Measurements from ENCODE around the gene ZGPAT. TPM values are rescaled to one million over a fixed set of nuclear protein-coding genes. Genes with fewer than 3 reads are reported as not detected.
A peak's percentile ranks its signal among the peaks of the same experiment; 100 is the strongest.

Gene ZGPAT
- total and polyA plus RNA-seq, 2 of the 13 experiments (the other 11 are each of a cell fraction or from before 2014, with no cell fraction given): 23.0 to 41.9 TPM

DNA sequence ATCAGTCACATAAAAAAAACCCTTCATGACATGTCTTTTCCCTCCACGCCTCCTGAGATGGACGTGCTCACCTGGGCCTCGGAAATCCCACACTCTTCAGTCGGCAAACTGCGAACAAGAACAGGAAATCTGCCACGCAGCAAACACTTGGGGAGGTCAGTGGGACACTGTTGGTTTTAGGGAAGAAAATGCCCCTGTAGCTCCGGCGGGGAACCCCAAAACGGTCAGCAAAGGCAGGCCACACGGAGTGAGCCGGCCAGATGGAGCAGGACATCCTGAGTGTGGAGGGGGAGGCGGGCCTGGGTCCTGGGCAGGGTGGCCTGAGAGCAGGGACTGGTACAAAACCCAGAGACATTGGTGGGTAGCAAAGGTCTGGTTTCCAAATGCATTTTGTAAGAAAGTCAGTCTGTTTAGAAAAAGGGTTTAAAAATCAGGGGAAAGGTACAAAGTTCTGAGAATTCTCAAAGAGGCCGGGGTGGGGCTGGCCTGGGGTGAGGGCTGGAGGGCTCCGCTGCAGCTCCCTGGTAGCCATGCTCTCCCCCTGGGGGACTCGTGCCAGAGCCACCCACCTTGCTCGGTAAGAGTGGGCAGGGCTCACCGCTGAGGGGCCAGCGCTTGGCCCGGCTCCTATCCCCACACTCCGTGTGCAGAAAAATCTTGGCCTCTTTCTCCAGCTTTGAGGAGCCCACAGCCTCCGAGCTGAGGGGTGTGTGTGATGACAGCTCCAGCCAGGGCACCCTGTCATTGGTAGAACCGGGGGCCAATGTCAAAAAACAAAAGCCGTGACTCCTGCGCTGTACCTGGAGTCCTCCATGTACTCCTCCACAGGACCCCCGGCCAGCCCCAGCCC lies 37.0 kb downstream of the ZGPAT start (continued):
- TF ChIP-seq, protein P1, sequence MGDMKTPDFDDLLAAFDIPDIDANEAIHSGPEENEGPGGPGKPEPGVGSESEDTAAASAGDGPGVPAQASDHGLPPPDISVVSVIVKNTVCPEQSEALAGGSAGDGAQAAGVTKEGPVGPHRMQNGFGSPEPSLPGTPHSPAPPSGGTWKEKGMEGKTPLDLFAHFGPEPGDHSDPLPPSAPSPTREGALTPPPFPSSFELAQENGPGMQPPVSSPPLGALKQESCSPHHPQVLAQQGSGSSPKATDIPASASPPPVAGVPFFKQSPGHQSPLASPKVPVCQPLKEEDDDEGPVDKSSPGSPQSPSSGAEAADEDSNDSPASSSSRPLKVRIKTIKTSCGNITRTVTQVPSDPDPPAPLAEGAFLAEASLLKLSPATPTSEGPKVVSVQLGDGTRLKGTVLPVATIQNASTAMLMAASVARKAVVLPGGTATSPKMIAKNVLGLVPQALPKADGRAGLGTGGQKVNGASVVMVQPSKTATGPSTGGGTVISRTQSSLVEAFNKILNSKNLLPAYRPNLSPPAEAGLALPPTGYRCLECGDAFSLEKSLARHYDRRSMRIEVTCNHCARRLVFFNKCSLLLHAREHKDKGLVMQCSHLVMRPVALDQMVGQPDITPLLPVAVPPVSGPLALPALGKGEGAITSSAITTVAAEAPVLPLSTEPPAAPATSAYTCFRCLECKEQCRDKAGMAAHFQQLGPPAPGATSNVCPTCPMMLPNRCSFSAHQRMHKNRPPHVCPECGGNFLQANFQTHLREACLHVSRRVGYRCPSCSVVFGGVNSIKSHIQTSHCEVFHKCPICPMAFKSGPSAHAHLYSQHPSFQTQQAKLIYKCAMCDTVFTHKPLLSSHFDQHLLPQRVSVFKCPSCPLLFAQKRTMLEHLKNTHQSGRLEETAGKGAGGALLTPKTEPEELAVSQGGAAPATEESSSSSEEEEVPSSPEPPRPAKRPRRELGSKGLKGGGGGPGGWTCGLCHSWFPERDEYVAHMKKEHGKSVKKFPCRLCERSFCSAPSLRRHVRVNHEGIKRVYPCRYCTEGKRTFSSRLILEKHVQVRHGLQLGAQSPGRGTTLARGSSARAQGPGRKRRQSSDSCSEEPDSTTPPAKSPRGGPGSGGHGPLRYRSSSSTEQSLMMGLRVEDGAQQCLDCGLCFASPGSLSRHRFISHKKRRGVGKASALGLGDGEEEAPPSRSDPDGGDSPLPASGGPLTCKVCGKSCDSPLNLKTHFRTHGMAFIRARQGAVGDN (CRISPR knock-in tag; IDR thresholded peaks at IDR 0.05): peak; percentile 67
- TF ChIP-seq, protein P2, sequence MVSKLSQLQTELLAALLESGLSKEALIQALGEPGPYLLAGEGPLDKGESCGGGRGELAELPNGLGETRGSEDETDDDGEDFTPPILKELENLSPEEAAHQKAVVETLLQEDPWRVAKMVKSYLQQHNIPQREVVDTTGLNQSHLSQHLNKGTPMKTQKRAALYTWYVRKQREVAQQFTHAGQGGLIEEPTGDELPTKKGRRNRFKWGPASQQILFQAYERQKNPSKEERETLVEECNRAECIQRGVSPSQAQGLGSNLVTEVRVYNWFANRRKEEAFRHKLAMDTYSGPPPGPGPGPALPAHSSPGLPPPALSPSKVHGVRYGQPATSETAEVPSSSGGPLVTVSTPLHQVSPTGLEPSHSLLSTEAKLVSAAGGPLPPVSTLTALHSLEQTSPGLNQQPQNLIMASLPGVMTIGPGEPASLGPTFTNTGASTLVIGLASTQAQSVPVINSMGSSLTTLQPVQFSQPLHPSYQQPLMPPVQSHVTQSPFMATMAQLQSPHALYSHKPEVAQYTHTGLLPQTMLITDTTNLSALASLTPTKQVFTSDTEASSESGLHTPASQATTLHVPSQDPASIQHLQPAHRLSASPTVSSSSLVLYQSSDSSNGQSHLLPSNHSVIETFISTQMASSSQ (IDR thresholded peaks at IDR 0.05; ENCODE audit: low read depth): no peak
- TF ChIP-seq, protein P2 (CRISPR knock-in tag; IDR thresholded peaks at IDR 0.05; ENCODE audit: borderline replicate concordance): peak; percentile 61; the same call in 1 of the 2 replicates
- TF ChIP-seq, protein P3, sequence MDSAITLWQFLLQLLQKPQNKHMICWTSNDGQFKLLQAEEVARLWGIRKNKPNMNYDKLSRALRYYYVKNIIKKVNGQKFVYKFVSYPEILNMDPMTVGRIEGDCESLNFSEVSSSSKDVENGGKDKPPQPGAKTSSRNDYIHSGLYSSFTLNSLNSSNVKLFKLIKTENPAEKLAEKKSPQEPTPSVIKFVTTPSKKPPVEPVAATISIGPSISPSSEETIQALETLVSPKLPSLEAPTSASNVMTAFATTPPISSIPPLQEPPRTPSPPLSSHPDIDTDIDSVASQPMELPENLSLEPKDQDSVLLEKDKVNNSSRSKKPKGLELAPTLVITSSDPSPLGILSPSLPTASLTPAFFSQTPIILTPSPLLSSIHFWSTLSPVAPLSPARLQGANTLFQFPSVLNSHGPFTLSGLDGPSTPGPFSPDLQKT (CRISPR knock-in tag; IDR thresholded peaks at IDR 0.05; ENCODE audit: borderline replicate concordance): no peak
- TF ChIP-seq, protein P4, sequence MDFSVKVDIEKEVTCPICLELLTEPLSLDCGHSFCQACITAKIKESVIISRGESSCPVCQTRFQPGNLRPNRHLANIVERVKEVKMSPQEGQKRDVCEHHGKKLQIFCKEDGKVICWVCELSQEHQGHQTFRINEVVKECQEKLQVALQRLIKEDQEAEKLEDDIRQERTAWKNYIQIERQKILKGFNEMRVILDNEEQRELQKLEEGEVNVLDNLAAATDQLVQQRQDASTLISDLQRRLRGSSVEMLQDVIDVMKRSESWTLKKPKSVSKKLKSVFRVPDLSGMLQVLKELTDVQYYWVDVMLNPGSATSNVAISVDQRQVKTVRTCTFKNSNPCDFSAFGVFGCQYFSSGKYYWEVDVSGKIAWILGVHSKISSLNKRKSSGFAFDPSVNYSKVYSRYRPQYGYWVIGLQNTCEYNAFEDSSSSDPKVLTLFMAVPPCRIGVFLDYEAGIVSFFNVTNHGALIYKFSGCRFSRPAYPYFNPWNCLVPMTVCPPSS (IDR thresholded peaks at IDR 0.05): no peak
- TF ChIP-seq MBNL3 (CRISPR knock-in tag; conservative IDR thresholded peaks at IDR 0.05): no peak
- TF ChIP-seq, protein P5, sequence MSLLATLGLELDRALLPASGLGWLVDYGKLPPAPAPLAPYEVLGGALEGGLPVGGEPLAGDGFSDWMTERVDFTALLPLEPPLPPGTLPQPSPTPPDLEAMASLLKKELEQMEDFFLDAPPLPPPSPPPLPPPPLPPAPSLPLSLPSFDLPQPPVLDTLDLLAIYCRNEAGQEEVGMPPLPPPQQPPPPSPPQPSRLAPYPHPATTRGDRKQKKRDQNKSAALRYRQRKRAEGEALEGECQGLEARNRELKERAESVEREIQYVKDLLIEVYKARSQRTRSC (CRISPR knock-in tag; IDR thresholded peaks at IDR 0.05; ENCODE audit: low read depth): peak; percentile 62; the same call in 1 of the 2 replicates
- no peak for TF ChIP-seq SRSF9 (IDR thresholded peaks at IDR 0.05; ENCODE audit: borderline replicate concordance, insufficient read depth, low read depth, low read length, poor library complexity, severe bottlenecking)
- TF ChIP-seq HNF4G (IDR thresholded peaks at IDR 0.05; ENCODE audit: borderline replicate concordance, low read depth, low read length): peak; percentile 67
- 0 out of 2 replicates have a peak, but pooled peaks have one; percentile 22 for TF ChIP-seq HNF4G (CRISPR knock-in tag; IDR thresholded peaks at IDR 0.05; ENCODE audit: borderline replicate concordance, low read depth)
- TF ChIP-seq KDM2A (CRISPR knock-in tag; IDR thresholded peaks at IDR 0.05; ENCODE audit: borderline replicate concordance, low read depth): peak; percentile 92
- TF ChIP-seq, protein P6, sequence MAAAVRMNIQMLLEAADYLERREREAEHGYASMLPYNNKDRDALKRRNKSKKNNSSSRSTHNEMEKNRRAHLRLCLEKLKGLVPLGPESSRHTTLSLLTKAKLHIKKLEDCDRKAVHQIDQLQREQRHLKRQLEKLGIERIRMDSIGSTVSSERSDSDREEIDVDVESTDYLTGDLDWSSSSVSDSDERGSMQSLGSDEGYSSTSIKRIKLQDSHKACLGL (CRISPR knock-in tag; IDR thresholded peaks at IDR 0.05): no peak
- no peak for TF ChIP-seq CHD2 (IDR thresholded peaks at IDR 0.05; ENCODE audit: low read depth, low read length)
